HepG2 (cell line): ENCODE measurements around the gene CLCN2. TPM values are rescaled to one million over a fixed set of nuclear protein-coding genes. Genes with fewer than 3 reads are reported as not detected.
A peak's percentile ranks its signal among the peaks of the same experiment; 100 is the strongest.

ENCODE experiments used
- BRF2 ChIP-seq: sonication (generic); formaldehyde crosslinking; IDR thresholded peaks from 2 replicates; pipeline ENCODE4 v1.8.1; 2022; ENCODE audit warnings: mild to moderate bottlenecking, missing genetic modification reagents
- CEBPB ChIP-seq: IDR thresholded peaks from 2 replicates; pipeline ENCODE4 v1.6.1; 2011; ENCODE audit warnings: low read depth, low read length, improper control_type of control experiment, borderline replicate concordance
- CEBPZ ChIP-seq: IDR thresholded peaks from 2 replicates; pipeline ENCODE4 v1.6.1; 2012; ENCODE audit warnings: low read length, improper control_type of control experiment
- CREBL2 ChIP-seq: sonication (generic); formaldehyde crosslinking; IDR thresholded peaks from 2 replicates; pipeline ENCODE4 v1.8.1; 2023; ENCODE audit warnings: missing genetic modification reagents, mild to moderate bottlenecking, borderline replicate concordance
- GABPB1 ChIP-seq: IDR thresholded peaks from 2 replicates; pipeline ENCODE4 v1.6.1; 2016; ENCODE audit warnings: mild to moderate bottlenecking, missing genetic modification reagents, moderate library complexity, missing compliant biosample characterization
- HMGXB4 ChIP-seq, 2 experiments: sonication (generic) in 1 of 2; formaldehyde crosslinking in 1 of 2; IDR thresholded peaks; 2 replicates each; pipeline versions ENCODE4 v1.4.0 to v1.6.1; 2018 to 2020; ENCODE audit warnings: missing genetic modification reagents in 2 of 2, borderline replicate concordance in 1 of 2, low read depth in 1 of 2, mild to moderate bottlenecking in 1 of 2, missing biosample characterization in 1 of 2
- JUND ChIP-seq: sonication (generic); formaldehyde crosslinking; IDR thresholded peaks from 2 replicates; pipeline ENCODE4 v1.8.0; 2022; ENCODE audit warnings: mild to moderate bottlenecking, missing genetic modification reagents
- NR2F6 ChIP-seq, 2 experiments: IDR thresholded peaks; 2 replicates each; pipeline ENCODE4 v1.6.1; 2016; ENCODE audit warnings: antibody characterized with exemption in 1 of 2, mild to moderate bottlenecking in 1 of 2
- PAXIP1 ChIP-seq: sonication (generic); formaldehyde crosslinking; conservative IDR thresholded peaks from 2 replicates; pipeline ENCODE4 v1.4.0; 2020; ENCODE audit warnings: mild to moderate bottlenecking, missing genetic modification reagents, moderate library complexity
- RNF219 ChIP-seq: sonication (generic); formaldehyde crosslinking; IDR thresholded peaks from 2 replicates; pipeline ENCODE4 v1.5.0; 2020; ENCODE audit warnings: mild to moderate bottlenecking, missing genetic modification reagents
- SCMH1 ChIP-seq: sonication (generic); formaldehyde crosslinking; IDR thresholded peaks from 2 replicates; pipeline ENCODE4 v1.9.0; 2021; ENCODE audit warnings: missing genetic modification reagents, mild to moderate bottlenecking, borderline replicate concordance
- SMYD3 ChIP-seq: sonication (generic); formaldehyde crosslinking; IDR thresholded peaks from 2 replicates; pipeline ENCODE4 v1.8.1; 2023; ENCODE audit warnings: mild to moderate bottlenecking, missing genetic modification reagents
- ZNF275 ChIP-seq: sonication (generic); formaldehyde crosslinking; IDR thresholded peaks from 2 replicates; pipeline ENCODE4 v1.8.0; 2022; ENCODE audit warnings: missing genetic modification reagents, mild to moderate bottlenecking, inconsistent platforms, borderline replicate concordance
- ZNF737 ChIP-seq: sonication (generic); formaldehyde crosslinking; IDR thresholded peaks from 2 replicates; pipeline ENCODE4 v1.5.0; 2020; ENCODE audit warnings: missing genetic modification reagents, mild to moderate bottlenecking, borderline replicate concordance
- polyA plus RNA-seq, 8 experiments: library from polyadenylated mRNA; depleted of rRNA in 3 of 8; stranded (reverse) in 7 of 8; unstranded in 1 of 8; fragments of >200 nt; fragmentation: Illumina TruSeq in 4 of 8; extraction: Trizol in 4 of 8; gene quantifications; 2 replicates each; pipeline versions ENCODE4 v1.2.1 to v1.2.3, GENCODE V29; 2011 to 2016; ENCODE audit warnings: low read depth in 4 of 8, missing spikeins in 1 of 8, mixed read lengths in 1 of 8; ENCODE audit not compliant: insufficient read depth in 1 of 8
- total RNA-seq, 5 experiments: library from RNA; depleted of rRNA; stranded (reverse); fragments of >200 nt; fragmentation: Illumina TruSeq; extraction: Trizol; gene quantifications; 2 replicates each; pipeline ENCODE4 v1.2.3, GENCODE V29; 2016; ENCODE audit warnings: low read depth in 1 of 5

The CLCN2 gene
- total and polyA plus RNA-seq, 2 of the 13 experiments (the other 11 are each of a cell fraction or from before 2014, with no cell fraction given), result 11.4 to 13.5 TPM

GRCh38 chr3:184371570-184372018 lies 10.2 kb upstream of the CLCN2 start (continued):
- TF ChIP-seq GABPB1 (no peak), SCMH1 (no peak), CEBPB (no peak), CEBPZ (no peak), HMGXB4 (CRISPR knock-in tag; IDR thresholded peaks at IDR 0.05; ENCODE audit: borderline replicate concordance in 1 of 2, low read depth in 1 of 2) (peak; percentile 47 to 52; a peak in 1 of 4 replicates), NR2F6 (IDR thresholded peaks at IDR 0.05) (no peak; the same call in 1 of the 2 replicates), NR2F6 (CRISPR knock-in tag; IDR thresholded peaks at IDR 0.05) (peak; percentile 54; the same call in 1 of the 2 replicates), BRF2 (CRISPR knock-in tag) (0 out of 2 replicates have a peak, but pooled peaks have one; percentile 34), SMYD3 (peak; percentile 49; the same call in 1 of the 2 replicates), RNF219 (CRISPR knock-in tag) (no peak), ZNF737 (CRISPR knock-in tag) (no peak), PAXIP1 (CRISPR knock-in tag) (no peak; the same call in 1 of the 2 replicates), JUND (no peak), ZNF275 (no peak), CREBL2 (CRISPR knock-in tag) (no peak)
